Amygdala (tissue), 56 donors: ENCODE results near the gene UNC119B.
A peak's percentile ranks its signal among the peaks of the same experiment; 100 is the strongest.

Experiments used
- DNase-seq, 56 donors: peaks; one replicate each; lab custom pipeline; 2025; lab: John Stamatoyannopoulos, UW

UNC119B gene

GRCh38 chr12:120687578-120688289 lies 22.5 kb upstream of the UNC119B start:
- DNase-seq: no peak

- peak in 2 of 56 donors; percentile 10 to 15 for DNase-seq
Measured at GRCh38 chr12:120688527-120689071, 21.7 kb upstream of the UNC119B start.

GRCh38 chr12:120689397-120690082 lies 20.7 kb upstream of the UNC119B start:
- DNase-seq: no peak

- no peak for DNase-seq
Measured at GRCh38 chr12:120690083-120690450, 20.2 kb upstream of the UNC119B start.

- no peak for DNase-seq
Measured at GRCh38 chr12:120690978-120691377, 19.3 kb upstream of the UNC119B start.

- DNase-seq: no peak
Measured at GRCh38 chr12:120692524-120693033, 17.7 kb upstream of the UNC119B start.

GRCh38 chr12:120693848-120694247 lies 16.4 kb upstream of the UNC119B start:
- DNase-seq: no peak

GRCh38 chr12:120696626-120697025 lies 13.6 kb upstream of the UNC119B start:
- DNase-seq: no peak

GRCh38 chr12:120697344-120697743 lies 12.9 kb upstream of the UNC119B start:
- no peak for DNase-seq

- no peak for DNase-seq
Measured at GRCh38 chr12:120698665-120699064, 11.6 kb upstream of the UNC119B start.

- DNase-seq: no peak
Measured at GRCh38 chr12:120699553-120699952, 10.7 kb upstream of the UNC119B start.

GRCh38 chr12:120700886-120701285 lies 9.4 kb upstream of the UNC119B start:
- DNase-seq: peak in 1 of 56 donors; percentile 16

- DNase-seq: no peak
Measured at GRCh38 chr12:120702637-120703036, 7.6 kb upstream of the UNC119B start.

- DNase-seq: no peak
Measured at GRCh38 chr12:120703311-120703942, 6.8 kb upstream of the UNC119B start.

- DNase-seq: no peak
Measured at GRCh38 chr12:120705618-120706017, 4.6 kb upstream of the UNC119B start.

- no peak for DNase-seq
Measured at GRCh38 chr12:120706029-120706428, 4.2 kb upstream of the UNC119B start.

GRCh38 chr12:120708651-120709050 lies 1.6 kb upstream of the UNC119B start:
- no peak for DNase-seq

GRCh38 chr12:120710805-120711296 lies 593 bp downstream of the UNC119B start:
- peak in 6 of 56 donors; percentile 14 to 40 (median 18) for DNase-seq

- peak in 3 of 56 donors; percentile 8 to 14 (median 13) for DNase-seq
Measured at GRCh38 chr12:120711411-120711810, 1.2 kb downstream of the UNC119B start.

- DNase-seq: no peak
Measured at GRCh38 chr12:120712610-120713009, 2.4 kb downstream of the UNC119B start.
